Hematopoietic multipotent progenitor cell (in vitro differentiated cells): ENCODE measurements around the gene LRRC32. TPM values are rescaled to one million over a fixed set of nuclear protein-coding genes. Genes with fewer than 3 reads are reported as not detected.
"Not testable (repeated sequence)": the region's sequence is repeated elsewhere in the genome, so short reads cannot be mapped to it uniquely, and the experiment has no call there.

Experiments used
- DNase-seq, 3 donors: peaks; one replicate each; pipeline ENCODE4 v3.0.0-alpha.2; 2011 to 2015; ENCODE audit warnings: low read depth in 2 of 3, low spot score in 2 of 3
- total RNA-seq: library from RNA; depleted of rRNA; stranded (reverse); fragments of >200 nt; gene quantifications from one replicate; pipeline ENCODE4 v1.2.3, GENCODE V29; 2012

The LRRC32 gene
- total RNA-seq, 1 donor = 0.27 TPM

DNA sequence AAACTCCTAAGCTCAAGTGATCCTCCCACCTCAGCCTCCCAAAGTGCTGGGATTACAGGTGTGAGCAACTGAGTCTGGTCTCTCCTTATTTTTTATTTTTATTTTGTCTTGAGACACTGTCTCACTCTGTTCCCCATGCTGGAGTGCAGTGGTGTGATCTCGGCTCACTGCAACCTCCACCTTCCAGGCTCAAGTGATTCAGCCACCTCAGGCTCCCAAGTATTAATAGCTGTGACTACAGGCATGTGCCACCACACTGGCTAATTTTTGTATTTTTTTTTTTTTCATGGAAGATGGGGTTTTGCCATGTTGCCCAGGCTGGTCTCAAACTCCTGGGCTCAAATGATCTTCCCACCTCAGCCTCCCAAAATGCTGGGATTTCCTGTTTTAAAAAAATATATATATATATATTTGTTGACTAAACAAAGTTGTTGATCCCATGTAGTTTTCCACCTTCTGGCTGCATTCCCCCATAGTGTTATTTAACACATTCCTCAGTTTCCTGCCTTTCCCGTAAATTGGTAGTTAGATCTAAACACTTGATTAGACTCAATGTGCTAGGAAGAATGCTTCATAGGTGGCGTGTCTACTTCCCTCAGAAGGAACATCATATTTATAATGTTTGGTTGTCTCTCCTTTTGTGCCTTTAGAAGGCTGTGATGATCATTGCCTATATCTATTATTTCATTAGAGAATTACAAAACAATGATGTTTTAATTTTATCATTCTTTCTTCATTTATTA lies 38.8 kb downstream of the LRRC32 start:
- DNase-seq = no peak

DNA sequence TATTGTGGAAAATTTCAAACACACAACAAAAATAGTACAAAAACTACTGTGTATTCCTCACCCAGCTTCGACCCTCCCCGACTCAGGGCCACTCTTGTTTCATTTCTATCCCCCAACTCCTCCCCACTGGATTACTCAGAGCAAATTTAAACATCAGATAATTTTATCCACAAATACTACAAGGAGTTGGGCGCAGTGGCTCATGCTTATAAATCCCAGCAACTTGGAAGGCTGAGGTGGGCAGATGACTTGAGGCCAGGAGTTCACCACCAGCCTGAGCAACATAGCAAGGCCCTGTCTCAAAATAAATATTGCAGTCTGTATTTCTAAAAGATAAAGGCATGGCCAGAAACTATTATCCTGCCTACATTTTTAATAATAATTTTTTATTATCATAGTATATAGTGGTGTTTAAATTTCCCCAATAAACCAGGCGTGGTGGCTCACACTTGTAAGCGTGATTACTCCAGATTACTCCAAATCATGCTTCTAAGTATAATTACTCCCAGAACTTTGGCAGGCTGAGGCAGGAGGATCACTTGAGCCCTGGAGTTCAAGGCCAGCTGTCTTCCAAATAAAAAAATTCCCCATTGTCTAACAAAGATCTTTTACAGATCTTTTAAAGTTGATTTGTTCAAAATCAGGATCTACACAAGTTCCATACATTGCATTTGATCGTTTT lies 39.8 kb downstream of the LRRC32 start:
- DNase-seq = no peak

DNA sequence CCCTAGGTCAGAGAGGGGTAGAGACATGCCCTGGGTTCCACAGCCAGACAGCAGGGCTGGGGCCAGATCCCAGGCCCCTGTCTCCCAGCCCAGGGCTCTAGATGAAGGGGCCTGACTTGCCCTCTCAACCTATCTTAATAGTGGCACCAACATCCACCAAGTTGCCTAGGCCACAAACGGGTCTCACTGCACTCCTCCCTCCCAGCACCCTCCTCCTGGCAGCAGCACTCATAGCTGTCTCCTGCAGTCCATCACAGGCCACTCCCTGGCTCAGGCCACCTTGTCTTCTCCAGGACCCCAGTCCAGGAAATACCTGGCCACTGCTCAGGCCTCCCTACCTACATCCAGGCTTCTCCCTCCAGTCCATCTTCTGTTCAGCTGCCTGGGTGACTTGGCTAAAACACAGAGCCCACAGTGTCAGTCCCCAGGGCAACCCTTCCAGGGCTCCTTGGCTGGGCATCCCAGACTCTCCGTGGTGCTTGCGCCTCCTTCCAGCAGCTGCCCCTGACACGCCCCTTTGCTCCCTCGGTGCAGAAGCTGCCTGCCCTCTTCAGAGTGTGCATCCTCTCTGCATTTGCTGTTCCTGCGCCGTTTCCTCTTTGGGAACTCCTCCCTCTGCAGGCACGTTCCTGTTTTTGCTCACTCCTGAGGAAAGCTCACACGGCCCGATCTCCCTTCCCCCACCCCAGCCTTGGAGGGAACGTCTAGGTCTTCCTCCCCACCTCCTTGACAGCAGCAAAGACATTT lies 40.5 kb downstream of the LRRC32 start:
- peak in 1 of 3 donors; percentile 27 for DNase-seq

DNA sequence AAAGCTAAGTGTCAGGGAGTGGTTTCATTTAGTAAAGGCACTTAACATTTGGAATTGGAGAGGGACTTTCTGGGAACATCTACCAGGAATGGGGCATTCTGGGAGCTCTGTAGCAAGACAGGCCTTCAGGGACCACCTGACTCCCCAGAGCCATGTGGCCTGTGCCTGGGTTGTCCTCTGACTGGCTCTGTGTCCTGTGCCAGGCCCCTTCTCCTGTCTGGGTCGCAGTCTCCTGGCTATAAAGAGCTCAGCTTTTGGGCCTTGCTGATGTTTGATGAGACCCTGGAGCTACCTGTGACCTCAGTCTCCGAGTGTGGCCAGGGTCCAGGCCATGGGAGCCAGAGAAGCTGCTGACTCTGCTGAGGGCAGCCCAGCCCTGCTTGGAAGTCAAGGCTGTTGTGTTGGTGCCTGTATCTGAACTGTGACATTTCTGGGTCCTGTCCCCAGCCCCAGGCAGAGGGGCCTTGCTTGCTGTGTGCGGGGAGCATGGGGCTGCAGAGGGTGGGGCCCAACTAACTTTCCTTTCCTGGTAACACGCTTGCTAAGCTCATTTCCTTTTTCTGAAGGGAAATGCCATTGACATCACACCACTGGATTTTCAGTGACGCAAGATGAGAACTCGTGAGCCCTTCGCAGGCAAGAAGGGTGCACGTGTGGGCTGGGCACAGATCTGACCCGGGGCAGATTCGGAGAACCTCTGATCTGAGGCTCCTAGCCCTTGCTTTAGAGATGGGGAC lies 41.3 kb downstream of the LRRC32 start:
- peak in 2 of 3 donors; percentile 60 to 62 for DNase-seq

DNA sequence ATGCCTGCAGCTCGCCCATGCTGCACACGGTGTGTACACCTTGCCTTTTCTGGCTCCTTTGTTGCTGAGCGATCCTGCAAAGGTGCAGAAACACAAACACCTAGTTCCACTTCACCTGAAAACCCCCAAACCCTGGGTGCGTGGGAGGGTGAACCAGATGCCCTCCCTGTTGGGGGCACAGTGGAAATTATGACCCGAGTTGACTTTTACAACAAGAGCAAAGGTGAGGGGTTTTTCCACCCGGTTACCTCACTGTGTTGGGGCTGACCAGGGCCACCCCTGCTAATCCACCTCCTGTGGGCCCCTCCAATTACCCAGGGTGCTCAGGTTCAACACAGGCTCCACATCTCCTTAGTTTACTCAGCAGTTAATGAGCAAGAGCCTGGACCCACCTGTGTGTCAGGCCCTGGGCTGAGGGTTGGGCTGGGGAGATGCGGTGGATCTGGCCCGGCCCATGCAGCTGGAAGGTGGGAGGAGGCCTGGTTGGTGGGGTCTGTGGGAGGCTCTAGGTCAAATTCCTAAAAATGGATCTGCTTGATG lies 42.1 kb downstream of the LRRC32 start:
- DNase-seq = no peak

DNA sequence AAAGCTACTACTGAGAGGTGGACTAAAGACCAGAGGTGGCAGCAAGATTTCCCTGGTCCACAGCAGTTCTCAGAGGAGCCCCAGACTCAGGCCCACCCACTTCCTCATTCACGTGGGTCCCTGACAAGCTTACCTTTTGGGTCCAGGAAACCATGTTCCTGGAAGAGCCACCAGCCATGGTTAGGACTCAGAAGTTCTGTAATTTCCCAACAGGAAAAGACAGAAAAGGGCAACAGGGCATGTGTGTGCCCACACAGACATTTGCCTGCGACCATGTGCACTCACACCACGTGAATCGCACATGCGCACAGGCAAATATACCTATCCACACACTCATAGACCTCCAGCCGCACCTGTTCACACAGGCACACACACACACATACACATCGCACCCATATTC lies 42.9 kb downstream of the LRRC32 start:
- no peak for DNase-seq

DNA sequence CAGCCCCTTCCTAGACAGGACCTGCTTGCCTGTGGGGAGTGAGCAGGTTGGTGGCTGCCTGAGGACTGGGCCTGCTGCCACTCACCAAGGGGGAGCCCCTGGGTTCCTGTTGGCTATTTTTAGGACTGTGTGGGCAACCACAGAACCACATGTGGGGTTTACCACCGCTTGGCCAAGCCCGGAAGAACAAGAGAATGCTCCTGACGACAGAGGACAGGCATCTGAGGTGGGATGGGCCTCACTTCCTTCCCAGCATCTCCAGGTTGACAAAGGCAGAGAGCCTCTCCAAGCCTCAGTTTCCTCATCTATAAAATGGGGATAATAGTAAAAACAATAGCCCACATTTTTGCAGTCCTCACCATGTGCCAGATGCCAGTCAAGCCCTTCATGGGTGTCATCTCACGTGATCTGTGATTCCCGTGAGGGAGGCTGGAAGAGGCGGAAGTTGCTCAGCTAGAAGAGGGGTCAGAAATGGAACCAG lies 43.6 kb downstream of the LRRC32 start:
- peak in 2 of 3 donors; percentile 88 to 95 for DNase-seq

DNA sequence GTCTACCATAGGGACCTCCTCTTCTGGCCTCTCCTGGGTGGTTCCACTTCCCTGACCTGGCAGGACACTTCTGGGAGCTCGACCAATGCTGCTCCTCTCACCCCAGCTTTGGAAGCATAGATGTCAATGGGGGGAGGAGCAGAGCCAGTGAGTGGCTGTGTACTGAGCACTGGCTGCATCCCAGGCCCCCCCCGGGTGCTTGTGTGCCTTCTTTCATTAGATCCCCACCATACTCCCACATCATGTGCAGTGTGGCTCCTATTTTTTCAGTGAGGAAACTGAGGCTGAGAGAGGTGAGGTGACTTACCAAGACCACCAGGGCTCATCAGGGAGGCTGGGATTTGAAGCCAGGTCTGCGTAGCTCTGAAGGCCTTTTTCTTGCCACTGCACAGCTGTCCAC lies 44.3 kb downstream of the LRRC32 start:
- DNase-seq = no peak

DNA sequence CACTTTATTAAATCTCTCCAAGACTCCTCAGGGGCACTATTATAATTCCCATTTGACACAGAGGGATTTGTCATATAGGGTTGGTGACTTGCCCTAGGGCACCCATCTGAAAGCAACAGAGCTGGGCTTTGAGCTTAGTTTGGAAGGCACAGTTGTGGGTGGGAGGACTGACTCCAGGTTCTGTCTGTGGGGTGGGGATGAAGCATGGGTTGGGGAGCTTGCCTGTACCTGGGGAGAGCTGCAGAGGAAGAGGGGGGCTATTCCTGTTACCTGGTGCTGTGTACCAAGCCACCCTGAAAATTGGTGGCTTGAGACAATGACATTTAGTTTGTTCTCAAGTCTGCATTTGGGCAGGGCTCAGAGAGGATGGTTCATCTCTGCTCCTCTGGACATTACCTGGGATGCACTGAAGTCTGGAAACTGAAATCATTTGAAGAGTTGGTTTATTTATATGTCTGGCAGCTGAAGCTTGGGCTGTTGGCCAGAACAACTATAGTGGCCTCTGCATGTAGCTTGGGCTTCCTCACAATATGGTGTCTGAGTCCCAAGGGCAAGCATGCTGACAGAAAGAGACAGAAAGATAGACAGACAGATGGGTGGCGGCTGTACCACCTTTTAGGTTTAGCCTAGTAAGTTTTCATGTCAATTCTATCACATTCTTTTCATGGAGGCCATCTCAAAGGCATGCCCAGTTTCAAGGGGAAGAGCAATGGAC lies 44.9 kb downstream of the LRRC32 start:
- DNase-seq = no peak

DNA sequence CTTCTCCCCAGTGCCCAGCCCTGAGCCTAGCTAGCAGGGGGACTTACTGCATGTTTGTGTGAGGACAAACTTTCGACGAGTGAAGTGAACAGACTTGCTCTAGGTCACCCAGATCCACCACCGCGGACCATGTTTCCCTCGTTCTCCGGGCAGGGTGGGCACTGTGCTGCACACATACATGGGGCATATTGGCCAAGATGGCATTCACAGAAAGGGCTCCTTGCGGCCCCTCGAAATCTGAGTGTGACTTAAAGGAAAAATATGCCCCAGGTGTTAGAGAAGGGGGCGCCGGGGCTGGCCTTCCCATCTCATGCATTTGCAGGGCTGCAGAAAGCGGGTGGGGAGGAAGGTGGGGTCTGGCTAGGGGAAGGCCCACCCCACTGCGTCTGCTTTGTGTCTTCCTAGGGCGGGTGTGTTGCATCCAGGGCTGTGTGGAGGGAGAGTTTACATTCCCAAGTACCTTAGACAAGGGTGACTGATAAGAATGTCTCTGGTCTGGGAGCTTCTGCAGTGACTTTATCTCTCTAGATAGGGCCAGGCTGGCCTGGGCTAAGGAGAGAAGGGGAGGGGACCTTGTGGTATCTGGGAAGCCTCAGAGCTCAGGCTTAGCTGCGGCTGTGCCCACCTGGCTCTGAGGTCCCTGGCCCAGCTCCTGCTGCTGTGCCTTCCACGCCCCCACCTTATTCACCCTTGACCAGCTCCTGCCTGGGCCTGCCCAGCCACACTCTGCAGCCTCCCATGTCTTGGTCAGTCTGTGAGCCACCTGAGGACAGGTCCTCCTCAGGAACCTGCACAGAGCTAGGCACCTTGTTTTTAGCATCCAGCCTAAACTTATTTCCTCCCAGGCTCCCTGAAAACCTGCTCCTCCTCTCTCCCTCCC lies 45.8 kb downstream of the LRRC32 start:
- DNase-seq = no peak

DNA sequence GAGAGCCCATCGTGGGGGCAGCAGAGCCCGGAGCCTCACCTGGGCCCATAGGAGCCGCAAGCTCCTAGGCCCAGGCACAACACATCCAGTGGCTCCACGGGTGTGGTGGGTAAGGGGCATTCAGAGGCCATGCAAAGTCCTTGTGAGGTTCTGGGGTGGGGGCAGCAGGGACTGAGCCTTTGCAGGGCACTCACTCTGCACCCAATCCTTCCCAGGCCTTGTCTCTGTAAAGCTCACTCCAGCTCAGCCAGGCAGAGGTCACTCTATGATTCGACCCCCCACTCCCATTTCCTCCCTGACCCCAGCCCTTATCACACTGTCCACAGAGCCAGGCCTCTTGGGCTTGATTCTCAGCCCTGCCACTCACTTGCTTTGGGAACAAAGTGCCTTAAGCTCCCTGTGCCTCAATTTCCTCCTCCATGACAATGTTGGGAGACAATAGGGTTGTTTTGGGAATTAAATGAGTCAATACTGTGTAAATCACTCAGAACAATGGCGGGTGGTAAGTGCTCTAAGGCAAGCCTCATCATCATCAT lies 46.6 kb downstream of the LRRC32 start:
- no peak for DNase-seq

DNA sequence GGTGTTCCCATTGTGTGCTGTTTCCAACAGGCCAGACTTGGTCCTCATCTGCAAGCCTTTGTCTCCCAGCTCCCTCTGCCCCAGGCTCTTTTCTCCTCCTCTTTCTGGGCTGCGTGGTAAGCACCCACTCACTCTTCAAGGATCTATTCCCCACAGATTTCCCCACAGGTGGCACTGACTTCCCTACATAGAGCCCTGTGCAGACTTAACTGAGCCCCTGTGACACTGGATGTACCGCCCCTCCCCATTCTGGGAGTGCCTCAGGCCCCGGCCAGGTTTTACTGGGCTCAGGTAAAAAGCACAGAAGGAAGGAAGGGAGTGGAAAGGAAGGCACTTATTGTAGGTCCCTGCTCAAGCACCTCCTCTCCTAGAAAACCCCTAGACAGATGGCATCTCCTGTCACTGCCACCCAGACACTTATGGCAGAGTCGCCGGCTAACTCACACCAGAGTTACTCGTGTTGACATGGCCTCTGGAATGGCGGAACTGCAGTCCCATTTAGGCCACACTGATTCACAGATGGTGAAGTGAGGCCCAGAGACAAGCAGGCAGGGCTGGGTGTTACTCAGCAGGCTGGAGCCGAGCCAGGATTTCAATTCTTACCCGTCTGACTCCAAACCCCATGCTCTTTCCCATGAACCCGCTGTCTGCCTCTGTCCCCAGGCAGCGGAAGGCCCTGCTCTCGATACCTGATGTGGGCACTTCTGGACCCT lies 47.2 kb downstream of the LRRC32 start:
- DNase-seq = no peak

DNA sequence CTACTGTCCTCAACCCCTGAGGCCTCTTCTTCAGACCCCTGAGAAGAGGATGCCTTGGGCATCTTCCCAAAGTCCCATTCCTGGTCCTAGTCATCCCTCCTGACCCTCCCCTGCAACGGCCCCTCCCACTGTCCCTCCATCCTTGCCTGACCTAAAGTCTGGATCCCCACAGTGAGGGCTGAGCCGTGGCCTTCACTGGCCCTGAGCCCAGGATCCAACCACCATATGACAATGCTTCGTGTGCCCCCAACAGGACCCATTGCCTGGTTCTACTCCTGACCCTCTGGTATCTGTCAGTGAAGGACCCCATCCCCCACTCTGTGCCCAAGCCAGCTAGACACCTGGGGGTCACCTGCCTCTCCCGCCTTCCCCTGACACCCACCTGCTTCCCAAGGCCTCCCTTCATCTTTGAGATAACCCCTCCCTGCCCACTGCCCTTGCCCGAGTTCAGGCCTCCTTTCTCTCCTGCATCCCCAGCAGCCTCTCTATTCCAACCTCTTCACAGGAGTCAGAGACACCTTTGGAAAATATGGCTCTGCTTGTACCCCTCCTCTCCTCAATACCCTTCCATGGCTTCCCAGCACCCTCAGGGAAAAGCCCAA lies 48.0 kb downstream of the LRRC32 start:
- DNase-seq = no peak

DNA sequence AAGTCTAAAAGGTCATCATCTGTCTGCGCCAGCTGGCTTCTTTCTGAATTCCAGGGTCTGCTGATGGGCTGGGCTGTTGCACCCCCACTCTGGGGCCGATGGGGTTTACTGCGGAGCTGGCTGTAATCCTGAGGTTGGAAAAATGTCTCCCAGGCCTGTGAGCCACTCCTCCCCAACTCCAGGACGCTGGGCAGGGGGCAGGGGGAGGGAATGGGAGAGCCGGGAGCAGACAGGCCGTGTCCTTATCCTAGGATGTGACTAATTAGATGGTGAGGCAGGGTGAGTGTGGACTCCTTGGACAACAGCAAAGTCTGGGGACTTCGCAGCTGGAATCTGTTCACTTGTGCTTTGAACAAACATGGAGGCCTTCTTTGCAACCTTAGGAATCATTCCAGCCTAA lies 48.7 kb downstream of the LRRC32 start:
- DNase-seq = no peak

DNA sequence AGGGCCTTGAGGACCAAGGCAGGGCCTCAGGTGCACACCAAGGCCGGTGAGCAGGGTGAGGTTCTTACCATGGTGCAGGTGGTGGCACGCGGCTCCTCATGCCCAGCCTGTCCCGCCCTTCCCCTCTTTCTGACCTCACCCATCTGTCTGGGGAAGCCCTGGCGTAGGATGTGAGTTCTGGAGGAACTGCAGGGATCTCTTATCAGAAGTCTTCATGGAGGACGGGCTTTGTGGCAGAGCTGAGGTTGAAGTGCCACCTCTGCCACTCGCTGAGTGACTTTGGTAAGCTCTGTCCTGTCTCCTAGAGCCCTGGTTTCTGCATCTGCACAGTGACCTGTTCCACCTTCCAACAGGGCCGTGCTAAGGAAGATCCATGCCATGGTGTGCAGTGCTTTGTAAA lies 49.1 kb downstream of the LRRC32 start:
- DNase-seq = no peak

DNA sequence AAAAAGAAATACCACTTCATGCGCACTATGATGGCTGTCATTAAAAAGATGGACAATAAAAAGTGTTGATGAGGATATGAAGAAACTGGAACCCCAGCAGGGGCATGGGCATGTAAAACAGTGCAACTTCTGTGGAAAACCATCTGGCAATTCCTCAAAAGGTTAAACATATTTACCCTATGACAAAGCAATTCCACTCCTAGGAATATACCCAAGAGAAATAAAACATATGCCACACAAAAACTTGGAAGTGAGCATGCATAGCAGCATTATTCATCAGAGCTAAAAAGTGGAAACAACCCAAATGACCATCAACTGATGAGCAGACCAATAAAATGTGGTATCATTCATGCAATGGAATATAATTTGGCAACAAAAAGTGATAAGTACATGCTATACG lies 50.1 kb downstream of the LRRC32 start:
- no peak for DNase-seq

DNA sequence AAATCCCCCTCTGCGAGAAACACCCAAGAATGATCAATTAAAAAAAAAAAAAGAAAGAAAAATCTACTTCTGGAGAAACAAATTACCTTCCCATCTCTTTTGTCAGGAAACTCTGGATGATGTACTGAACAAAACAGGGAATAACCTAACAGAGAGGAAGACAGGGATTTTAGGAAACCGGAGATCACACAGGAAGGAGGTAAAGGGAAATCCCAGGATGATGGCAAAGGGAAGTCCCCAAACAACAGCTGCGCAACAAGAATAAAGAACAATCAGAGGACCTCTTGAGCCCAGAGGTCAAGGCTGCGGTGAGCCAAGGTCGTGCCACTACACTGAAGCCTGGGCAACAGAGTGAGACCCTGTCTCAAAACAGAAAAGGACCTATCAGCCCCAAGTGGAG lies 50.7 kb downstream of the LRRC32 start:
- not testable (repeated sequence) for DNase-seq
